AG20443 (cell line): ENCODE data around the gene PARD6B.
A peak's percentile ranks its signal among the peaks of the same experiment; 100 is the strongest.
"Not testable (repeated sequence)": the region's sequence is repeated elsewhere in the genome, so short reads cannot be mapped to it uniquely, and the experiment has no call there.

Experiments
- DNase-seq: peaks from one replicate; pipeline ENCODE4 v3.0.0; 2012; ENCODE audit warnings: low spot score, mixed read lengths

The PARD6B gene

DNA sequence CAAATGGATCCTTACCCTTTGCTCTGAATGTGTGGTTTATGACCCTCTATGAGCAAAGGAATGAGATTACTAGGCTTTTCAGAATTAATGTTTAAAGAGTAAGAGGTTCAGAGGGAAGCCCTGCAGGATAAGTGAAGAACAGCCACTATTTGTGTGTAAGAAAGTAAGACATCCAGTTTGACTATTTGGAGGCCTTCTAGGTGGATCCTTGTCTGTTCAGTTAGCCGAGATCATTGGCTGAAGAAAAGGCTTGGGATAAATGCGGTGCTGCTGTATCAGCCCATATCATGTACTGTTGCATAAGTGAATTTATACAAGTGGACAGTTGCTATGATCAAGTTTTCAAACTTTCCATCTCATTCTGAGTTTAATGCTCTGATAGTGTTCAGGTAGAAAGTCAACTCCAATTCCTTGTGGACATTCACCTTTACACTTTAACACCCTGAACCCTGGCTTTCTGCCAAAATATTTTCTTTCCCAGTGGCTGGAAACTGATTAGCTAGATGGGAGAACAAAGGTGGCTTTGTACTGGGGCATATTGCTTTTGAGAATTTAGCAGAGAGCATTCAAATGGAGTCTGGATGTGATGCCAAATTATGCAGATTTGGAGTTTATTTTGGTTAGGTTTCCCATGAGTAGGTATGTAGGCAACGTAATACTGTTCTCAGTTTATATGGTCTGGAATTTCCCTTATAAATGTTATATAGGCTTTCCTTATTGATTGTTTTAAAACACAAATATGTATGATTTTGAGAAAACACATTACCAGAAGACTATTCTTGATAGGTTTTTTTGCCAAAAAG lies 15.0 kb downstream of the PARD6B start:
- DNase-seq, result no peak

DNA sequence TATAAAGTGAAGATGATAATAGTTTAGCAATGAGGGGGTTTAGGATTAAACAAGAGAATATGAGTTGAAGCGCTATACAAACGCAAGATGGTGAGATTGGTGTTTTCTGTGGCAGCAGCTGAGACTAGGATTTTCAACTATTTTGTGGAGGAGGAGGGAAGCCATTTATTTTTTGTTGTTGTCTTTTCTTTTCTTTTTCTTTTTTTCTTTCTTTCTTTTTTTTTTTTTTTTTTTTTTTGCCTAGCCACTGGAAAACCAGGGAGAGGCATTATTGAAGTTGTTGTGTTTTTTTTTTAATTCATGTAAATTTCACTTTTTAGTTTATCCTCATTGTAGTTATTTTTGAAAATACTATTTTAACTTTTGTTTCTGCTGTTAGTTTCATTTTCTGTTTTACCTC lies 15.9 kb downstream of the PARD6B start:
- no peak for DNase-seq

- DNase-seq, result no peak
Measured at GRCh38 chr20:50750145-50750671, 18.8 kb downstream of the PARD6B start.

DNA sequence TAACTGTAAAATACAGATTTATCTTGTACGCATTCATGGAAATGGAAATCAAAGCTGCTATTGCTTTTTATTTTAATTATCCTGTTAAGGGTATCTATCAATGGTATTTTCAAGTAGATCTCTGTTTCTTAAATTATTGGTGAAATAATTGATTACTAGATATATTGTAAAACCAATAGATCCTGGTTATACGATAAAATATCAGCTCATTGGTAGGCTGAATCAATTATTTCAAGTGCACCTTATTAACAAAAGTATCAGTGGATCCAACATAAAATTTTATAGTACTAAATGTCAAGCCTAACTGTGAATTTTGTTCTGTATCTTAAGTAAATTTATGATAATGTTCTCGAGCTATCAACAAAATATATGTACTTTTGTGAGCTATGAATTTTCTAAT lies 21.8 kb downstream of the PARD6B start:
- DNase-seq, result no peak

- DNase-seq, result no peak
Measured at GRCh38 chr20:50754420-50754819, 23.0 kb downstream of the PARD6B start.

- no peak for DNase-seq
Measured at GRCh38 chr20:50756447-50756846, 25.1 kb downstream of the PARD6B start.

- DNase-seq, result no peak
Measured at GRCh38 chr20:50758469-50758868, 27.1 kb downstream of the PARD6B start.

DNA sequence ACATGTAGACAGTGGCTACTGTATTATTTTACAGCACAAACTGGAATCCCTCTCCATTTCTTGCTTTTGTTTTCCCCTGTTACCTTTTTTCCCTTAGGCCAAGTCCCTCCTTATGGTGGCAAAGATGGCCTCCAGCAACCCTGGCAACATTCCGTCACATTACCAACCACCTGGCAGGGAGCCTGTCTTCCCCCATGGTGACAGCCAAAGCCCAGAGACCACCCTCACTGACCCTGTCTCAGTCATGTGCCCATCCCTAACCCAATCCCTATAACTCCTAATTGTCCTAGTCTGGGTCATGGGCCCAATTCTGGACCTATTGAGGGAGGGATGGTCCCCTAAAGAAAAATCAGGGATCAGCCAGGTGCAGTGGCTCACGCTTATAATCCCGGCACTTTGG lies 27.6 kb downstream of the PARD6B start:
- no peak for DNase-seq

- no peak for DNase-seq
Measured at GRCh38 chr20:50759678-50760077, 28.3 kb downstream of the PARD6B start.

GRCh38 chr20:50762045-50762422 lies 30.7 kb downstream of the PARD6B start:
- DNase-seq, result no peak

DNA sequence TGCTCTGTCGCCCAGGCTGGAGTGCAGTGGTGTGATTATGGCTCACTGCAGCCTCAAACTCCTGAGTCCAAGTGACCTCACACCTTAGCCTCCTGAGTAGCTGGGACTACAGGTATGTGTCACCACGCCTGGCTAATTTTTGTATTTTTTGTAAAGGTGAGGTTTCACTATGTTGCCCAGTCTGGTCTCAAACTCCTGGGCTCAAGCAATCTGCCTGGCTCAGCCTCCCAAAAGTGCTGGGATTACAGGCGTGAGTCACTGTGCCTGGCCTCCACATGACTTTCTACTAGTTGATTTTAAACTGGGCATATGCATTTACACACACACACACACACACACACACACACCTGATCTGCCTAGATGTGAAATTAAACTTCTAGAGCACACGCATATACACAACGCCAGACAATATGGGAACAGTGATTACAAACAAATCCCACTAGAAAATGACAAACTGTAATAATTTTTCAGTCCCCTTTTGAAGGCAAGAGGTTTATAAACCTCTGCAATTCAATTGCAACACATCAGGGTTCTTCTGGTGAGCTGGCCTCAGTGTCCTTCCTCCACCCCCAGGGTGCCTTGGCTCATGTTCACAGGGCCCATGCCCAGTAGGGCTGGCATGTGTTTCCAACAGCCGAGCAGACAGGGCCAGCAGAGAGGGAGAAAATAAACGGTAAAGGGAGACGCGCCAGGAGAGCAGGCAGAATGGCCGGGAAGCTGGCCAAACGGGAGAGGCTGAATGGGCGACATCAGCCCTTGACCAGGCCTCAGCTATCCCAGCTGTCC lies 31.2 kb downstream of the PARD6B start:
- peak; percentile 60 for DNase-seq

- not testable (repeated sequence) for DNase-seq
Measured at GRCh38 chr20:50763550-50764458, 32.4 kb downstream of the PARD6B start.

DNA sequence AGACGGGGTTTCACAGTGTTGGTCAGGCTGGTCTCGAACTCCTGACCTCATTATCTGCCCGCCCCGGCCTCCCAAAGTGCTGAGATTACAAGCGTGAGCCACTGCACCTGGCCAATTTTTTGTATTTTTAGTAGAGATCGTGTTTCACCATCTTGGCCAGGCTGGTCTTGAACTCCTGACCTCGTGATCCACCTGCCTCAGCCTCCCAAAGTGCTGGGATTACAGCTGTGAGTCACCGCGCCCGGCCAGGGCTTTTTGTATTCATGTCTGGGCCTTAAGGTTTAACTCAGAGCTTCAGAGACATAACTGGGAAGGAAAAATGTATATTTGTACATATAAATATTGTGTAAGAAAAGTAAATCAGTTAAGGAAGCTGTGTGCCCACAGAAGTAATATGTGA lies 33.9 kb downstream of the PARD6B start:
- not testable (repeated sequence) for DNase-seq

DNA sequence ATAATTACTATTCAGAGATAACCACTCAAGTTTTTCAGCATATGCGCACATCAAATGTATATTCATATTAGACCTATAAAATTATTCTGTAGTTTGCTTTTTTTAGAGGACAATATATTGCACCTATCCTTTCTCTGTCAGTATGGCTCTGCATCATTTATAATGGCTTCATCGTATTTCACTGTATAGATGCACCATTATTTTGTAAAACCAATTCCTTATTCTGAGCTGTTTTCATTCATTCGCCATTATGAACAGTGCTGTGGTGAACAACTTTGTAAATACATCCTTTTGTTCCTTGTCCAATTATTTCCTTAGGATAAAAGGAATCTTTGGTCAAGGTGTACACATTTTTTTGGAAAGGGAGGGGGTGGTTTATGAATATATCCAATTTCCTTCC lies 34.3 kb downstream of the PARD6B start:
- no peak for DNase-seq

- DNase-seq, result not testable (repeated sequence)
Measured at GRCh38 chr20:50766955-50767809, 35.8 kb downstream of the PARD6B start.

GRCh38 chr20:50768991-50769390 lies 37.6 kb downstream of the PARD6B start:
- not testable (repeated sequence) for DNase-seq

DNA sequence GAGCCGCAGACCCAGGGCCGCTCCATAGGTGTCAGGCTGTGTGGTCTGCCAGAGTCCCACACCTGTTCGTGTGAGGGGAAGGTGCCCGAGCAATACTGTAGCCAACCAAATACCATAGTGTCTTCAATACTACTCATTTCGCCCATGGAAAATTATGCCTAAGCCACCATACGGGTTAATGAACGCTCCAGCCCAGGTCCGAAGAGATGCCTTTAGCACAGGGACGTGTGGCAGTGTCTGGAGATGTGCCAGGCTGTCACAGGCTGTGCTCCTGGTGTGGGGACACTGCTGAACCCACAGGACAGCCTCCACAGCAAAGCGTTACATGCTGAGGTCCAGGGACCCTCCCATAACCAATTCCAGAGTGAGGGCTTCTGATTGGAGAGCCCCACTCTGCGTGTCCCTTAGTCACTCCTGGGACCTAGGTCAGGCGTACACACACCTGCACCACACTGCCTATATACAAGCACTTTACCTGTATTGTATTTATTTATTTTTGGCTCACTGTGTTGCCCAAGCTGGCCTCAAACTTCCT lies 38.2 kb downstream of the PARD6B start:
- not testable (repeated sequence) for DNase-seq

- not testable (repeated sequence) for DNase-seq
Measured at GRCh38 chr20:50771419-50772080, 40.2 kb downstream of the PARD6B start.

GRCh38 chr20:50772420-50773185 lies 41.2 kb downstream of the PARD6B start:
- DNase-seq, result no peak
